ENCODE results near the gene CLIC6. TPM values are rescaled to one million over a fixed set of nuclear protein-coding genes. Genes with fewer than 3 reads are reported as not detected.
A peak's percentile ranks its signal among the peaks of the same experiment; 100 is the strongest.

The CLIC6 gene
- total RNA-seq, 1 donor from 2014 or later = 23.5 TPM

DNA sequence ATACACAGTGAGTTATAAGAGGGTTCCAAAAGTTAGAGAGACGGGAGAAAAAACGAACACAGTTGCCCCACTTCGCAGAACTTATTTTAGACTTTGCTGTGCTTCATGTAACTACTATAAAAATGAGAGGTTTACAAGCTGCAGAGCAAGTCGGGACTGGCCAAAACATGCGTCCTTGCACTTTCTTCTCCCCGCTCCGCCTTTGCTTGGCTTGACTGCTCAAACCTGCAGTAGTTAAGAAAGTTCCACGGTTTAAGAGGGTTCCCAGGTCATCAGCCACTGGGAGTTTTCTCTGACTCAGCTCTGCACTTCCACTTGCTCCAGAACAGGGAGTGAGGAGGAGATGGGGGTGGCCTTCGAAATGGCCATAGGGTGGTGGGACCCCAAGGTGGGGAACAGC lies 36.2 kb downstream of the CLIC6 start:
- no peak overlapping the region for H3K27ac ChIP-seq
- H3K4me1 ChIP-seq = no peaks in the 10 kb centered on the region
- TF ChIP-seq, protein P1, sequence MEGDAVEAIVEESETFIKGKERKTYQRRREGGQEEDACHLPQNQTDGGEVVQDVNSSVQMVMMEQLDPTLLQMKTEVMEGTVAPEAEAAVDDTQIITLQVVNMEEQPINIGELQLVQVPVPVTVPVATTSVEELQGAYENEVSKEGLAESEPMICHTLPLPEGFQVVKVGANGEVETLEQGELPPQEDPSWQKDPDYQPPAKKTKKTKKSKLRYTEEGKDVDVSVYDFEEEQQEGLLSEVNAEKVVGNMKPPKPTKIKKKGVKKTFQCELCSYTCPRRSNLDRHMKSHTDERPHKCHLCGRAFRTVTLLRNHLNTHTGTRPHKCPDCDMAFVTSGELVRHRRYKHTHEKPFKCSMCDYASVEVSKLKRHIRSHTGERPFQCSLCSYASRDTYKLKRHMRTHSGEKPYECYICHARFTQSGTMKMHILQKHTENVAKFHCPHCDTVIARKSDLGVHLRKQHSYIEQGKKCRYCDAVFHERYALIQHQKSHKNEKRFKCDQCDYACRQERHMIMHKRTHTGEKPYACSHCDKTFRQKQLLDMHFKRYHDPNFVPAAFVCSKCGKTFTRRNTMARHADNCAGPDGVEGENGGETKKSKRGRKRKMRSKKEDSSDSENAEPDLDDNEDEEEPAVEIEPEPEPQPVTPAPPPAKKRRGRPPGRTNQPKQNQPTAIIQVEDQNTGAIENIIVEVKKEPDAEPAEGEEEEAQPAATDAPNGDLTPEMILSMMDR (IDR thresholded peaks at IDR 0.05) = no peak
- H3K36me3 ChIP-seq = peaks cover 13% of the 10 kb centered on the region
- no peaks in the 10 kb centered on the region for H3K9me3 ChIP-seq
- intact Hi-C loops (cut with DNase I) = no loop called here
- DNase-seq = no peak
- no peak overlapping the region for H3K4me3 ChIP-seq
- H3K27me3 ChIP-seq (ENCODE audit: low read depth) = no peaks in the 10 kb centered on the region
- no peak for ATAC-seq

DNA sequence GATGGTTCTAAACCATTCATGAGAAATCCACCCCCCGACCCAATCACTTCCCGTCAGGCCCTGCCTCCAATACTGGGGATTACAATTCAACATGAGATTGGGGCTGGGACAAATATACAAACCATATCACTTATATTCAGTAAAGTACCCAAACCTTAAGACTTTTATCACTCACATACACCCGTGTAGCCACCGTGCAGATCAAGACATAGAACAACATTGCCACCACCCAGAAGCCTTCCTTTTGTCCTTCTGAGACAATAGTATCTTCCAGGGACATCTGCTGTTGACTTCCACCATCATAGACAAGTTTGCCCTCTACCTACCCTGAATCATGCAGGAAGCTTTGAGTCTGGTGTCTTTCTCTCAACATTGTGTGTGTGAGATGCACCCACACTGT lies 37.5 kb downstream of the CLIC6 start:
- no peaks in the 10 kb centered on the region for H3K27me3 ChIP-seq (ENCODE audit: low read depth)
- no peak for DNase-seq
- H3K4me1 ChIP-seq = no peaks in the 10 kb centered on the region
- H3K4me3 ChIP-seq = no peak overlapping the region
- ATAC-seq = no peak
- H3K27ac ChIP-seq = no peak overlapping the region
- intact Hi-C loops (cut with DNase I) = no loop called here
- no peaks in the 10 kb centered on the region for H3K9me3 ChIP-seq
- peaks cover 16% of the 10 kb centered on the region for H3K36me3 ChIP-seq
- TF ChIP-seq, protein P1 (IDR thresholded peaks at IDR 0.05) = no peak

DNA sequence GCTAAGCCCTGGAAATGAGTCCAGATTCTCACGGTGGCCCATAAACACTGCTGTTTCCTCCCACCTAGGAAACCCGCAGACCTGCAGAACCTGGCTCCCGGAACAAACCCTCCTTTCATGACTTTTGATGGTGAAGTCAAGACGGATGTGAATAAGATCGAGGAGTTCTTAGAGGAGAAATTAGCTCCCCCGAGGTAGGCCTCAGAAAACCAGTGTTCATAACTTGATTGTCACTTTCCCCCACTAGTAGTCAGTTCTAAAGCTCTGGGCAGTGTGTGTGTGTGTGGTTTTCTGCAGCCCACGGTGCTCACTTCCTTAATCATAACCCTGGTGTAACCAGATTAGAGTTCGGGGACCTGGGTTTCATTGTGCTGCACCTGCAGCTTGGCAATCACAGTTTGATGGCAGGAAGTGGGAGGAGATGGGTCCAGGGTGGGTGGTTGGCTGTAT lies 39.1 kb downstream of the CLIC6 start:
- Histone ChIP-seq H3K4me3 (no peak overlapping the region), H3K9me3 (no peaks in the 10 kb centered on the region), H3K4me1 (no peaks in the 10 kb centered on the region), H3K36me3 (peaks cover 16% of the 10 kb centered on the region), H3K27ac (no peak overlapping the region), H3K27me3 (ENCODE audit: low read depth) (no peaks in the 10 kb centered on the region)
- ATAC-seq (no peak), DNase-seq (no peak)
- TF ChIP-seq, protein P1 (IDR thresholded peaks at IDR 0.05) = no peak
- intact Hi-C loops (cut with DNase I) = no loop called here

DNA sequence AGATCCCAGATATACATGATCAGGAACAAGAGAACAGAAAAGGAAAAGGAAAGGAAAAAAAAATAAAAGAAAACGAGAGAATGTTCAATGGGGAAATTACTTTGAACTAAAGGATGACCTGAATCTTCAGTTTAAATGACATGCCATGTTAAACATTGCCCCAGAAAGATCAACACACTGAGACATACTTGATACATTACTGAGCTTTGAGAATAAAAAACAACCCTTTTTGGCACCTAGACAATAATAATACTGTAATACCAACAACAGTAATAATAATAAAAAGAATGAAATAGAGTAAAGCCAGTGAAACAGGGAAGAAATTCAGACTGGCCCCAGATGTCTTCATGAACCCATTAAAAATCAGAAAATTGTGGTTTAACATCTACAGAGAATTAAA lies 44.8 kb downstream of the CLIC6 start:
- DNase-seq (no peak), ATAC-seq (no peak)
- H3K27ac ChIP-seq = no peak overlapping the region
- TF ChIP-seq, protein P1 (IDR thresholded peaks at IDR 0.05) = no peak
- intact Hi-C loops (cut with DNase I) = no loop called here
- no peaks in the 10 kb centered on the region for H3K4me1 ChIP-seq
- H3K27me3 ChIP-seq (ENCODE audit: low read depth) = no peaks in the 10 kb centered on the region
- H3K36me3 ChIP-seq = peaks cover 13% of the 10 kb centered on the region
- H3K9me3 ChIP-seq = no peaks in the 10 kb centered on the region
- H3K4me3 ChIP-seq = no peak overlapping the region

DNA sequence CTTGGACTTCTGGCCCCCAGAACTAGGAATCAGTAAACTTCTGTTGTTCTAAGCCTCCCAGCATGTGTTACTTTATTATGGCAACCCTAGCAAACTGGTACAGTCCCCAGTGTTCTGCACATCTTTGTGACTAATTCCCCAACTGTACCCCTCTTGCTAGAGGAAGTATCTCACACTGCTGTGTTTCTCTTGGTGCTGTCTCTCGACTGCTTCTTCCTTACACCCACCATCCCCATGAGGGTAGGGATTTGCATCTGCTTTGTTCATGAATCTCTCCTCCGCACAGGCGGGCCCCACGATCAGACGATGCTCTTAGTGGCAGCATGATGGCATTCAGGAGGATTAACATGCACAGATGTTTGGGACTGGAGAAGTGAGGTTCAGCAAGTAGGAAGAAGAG lies 46.7 kb downstream of the CLIC6 start:
- Histone ChIP-seq H3K4me1 (no peaks in the 10 kb centered on the region), H3K4me3 (no peak overlapping the region), H3K9me3 (no peaks in the 10 kb centered on the region), H3K36me3 (no peaks in the 10 kb centered on the region), H3K27me3 (ENCODE audit: low read depth) (no peaks in the 10 kb centered on the region), H3K27ac (no peak overlapping the region)
- TF ChIP-seq, protein P1 (IDR thresholded peaks at IDR 0.05) = no peak
- DNase-seq (no peak), ATAC-seq (peak in 1 of 2 donors; percentile 25)
- intact Hi-C loops (cut with DNase I) = no loop called here

Measured in lower lobe of right lung (tissue), 2 donors.